ENCODE measurements around the gene SPTBN2.

Gene SPTBN2

DNA sequence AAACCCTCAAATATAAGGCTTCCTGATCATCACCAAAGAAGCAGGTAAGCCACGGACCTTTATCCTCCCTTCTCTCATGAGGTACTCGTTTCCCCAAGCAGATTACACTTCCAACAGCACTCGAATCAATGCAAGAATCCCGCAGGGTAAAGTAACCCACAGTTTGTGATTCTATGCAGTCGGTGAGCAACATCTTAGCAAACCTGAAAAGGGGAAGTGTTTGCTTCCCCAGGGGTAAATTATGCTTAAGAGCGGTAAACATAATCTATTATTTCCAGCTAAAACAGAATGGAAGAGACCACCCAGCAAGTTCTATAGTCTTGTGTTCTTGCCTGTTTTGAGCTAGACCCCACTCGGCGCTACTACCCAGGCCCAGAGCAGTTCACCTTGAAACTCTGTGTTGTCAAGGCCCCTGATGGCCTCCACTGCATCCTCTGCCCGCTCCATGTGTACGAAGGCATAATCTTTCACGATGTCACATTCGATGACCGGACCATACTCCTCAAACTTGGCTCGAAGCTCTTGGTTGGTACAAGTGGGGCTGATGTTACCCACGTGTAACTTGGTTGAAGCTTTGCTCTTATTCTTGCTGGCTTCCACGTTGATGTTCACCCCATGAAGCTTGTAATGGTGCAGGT is 52.6 kb downstream of the SPTBN2 start:
- Histone ChIP-seq H3K9me3 (ENCODE audit: control insufficient read depth, low read depth, low read length) (no peaks in the 10 kb centered on the region), H3K9ac (ENCODE audit: low read length) (peak overlapping the region; percentile 70), H3K27ac (ENCODE audit: low read length) (no peak overlapping the region), H3K36me3 (ENCODE audit: control insufficient read depth, low read depth, low read length) (peaks cover 14% of the 10 kb centered on the region), H3K27me3 (ENCODE audit: control insufficient read depth, insufficient read depth, low read length) (no peaks in the 10 kb centered on the region), H3K4me3 (ENCODE audit: low read length) (peak overlapping the region; percentile 89), H3K4me1 (ENCODE audit: control insufficient read depth, low read depth, low read length) (peaks cover 21% of the 10 kb centered on the region)

- no peak overlapping the region for H3K27ac ChIP-seq (ENCODE audit: low read length)
- H3K4me3 ChIP-seq (ENCODE audit: low read length) = peak overlapping the region; percentile 89
- no peaks in the 10 kb centered on the region for H3K9me3 ChIP-seq (ENCODE audit: control insufficient read depth, low read depth, low read length)
- peaks cover 14% of the 10 kb centered on the region for H3K36me3 ChIP-seq (ENCODE audit: control insufficient read depth, low read depth, low read length)
- H3K27me3 ChIP-seq (ENCODE audit: control insufficient read depth, insufficient read depth, low read length) = no peaks in the 10 kb centered on the region
- H3K4me1 ChIP-seq (ENCODE audit: control insufficient read depth, low read depth, low read length) = peaks cover 21% of the 10 kb centered on the region
- no peak overlapping the region for H3K9ac ChIP-seq (ENCODE audit: low read length)
Measured at GRCh38 chr11:66674964-66675602, 53.9 kb downstream of the SPTBN2 start.

DNA sequence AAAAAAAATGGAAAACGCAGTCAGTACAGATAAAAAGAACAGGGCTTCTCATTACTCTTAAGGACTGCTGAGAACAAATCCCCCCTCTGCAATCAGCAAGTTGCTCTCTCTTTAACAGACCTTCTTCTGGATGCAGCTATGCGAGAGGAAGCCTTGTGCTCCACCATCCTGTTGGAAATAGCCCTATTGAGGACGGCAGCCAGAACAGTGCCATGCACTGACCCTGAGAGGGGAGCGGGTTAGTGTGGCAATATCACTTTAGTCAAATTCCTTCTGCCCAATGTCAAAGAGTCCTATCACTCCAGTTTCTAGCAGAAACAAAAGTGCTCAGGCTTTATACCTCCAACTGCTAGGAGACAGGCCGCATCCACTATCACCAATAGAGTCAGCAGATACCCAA is 58.2 kb downstream of the SPTBN2 start:
- peaks cover 9% of the 10 kb centered on the region for H3K4me1 ChIP-seq (ENCODE audit: control insufficient read depth, low read depth, low read length)
- no peaks in the 10 kb centered on the region for H3K9me3 ChIP-seq (ENCODE audit: control insufficient read depth, low read depth, low read length)
- no peak overlapping the region for H3K9ac ChIP-seq (ENCODE audit: low read length)
- H3K27me3 ChIP-seq (ENCODE audit: control insufficient read depth, insufficient read depth, low read length) = no peaks in the 10 kb centered on the region
- H3K27ac ChIP-seq (ENCODE audit: low read length) = no peak overlapping the region
- no peak overlapping the region for H3K4me3 ChIP-seq (ENCODE audit: low read length)
- peaks cover 43% of the 10 kb centered on the region for H3K36me3 ChIP-seq (ENCODE audit: control insufficient read depth, low read depth, low read length)

DNA sequence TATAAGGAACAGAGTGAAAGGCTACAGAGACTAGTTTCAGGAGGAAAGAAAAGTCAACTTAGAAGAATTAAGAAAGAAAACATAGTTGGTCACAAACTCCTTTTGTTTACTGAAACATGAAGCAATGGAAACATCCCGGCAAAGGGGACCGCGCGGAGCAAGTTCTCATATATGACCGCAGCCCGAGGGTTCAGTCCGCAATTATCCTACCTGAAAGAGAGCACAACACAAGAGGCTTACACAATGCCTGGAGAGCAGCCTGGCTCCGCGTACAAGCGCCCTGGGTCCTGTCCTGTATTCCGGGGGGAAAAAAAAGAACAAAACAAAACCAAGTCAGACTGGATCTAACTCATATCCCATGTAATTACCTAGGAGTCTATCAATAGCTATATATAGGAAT is 63.6 kb downstream of the SPTBN2 start:
- H3K9ac ChIP-seq (ENCODE audit: low read length) = no peak overlapping the region
- no peak overlapping the region for H3K4me3 ChIP-seq (ENCODE audit: low read length)
- H3K9me3 ChIP-seq (ENCODE audit: control insufficient read depth, low read depth, low read length) = no peaks in the 10 kb centered on the region
- no peak overlapping the region for H3K27ac ChIP-seq (ENCODE audit: low read length)
- no peaks in the 10 kb centered on the region for H3K27me3 ChIP-seq (ENCODE audit: control insufficient read depth, insufficient read depth, low read length)
- no peaks in the 10 kb centered on the region for H3K4me1 ChIP-seq (ENCODE audit: control insufficient read depth, low read depth, low read length)
- H3K36me3 ChIP-seq (ENCODE audit: control insufficient read depth, low read depth, low read length) = peaks cover 59% of the 10 kb centered on the region

DNA sequence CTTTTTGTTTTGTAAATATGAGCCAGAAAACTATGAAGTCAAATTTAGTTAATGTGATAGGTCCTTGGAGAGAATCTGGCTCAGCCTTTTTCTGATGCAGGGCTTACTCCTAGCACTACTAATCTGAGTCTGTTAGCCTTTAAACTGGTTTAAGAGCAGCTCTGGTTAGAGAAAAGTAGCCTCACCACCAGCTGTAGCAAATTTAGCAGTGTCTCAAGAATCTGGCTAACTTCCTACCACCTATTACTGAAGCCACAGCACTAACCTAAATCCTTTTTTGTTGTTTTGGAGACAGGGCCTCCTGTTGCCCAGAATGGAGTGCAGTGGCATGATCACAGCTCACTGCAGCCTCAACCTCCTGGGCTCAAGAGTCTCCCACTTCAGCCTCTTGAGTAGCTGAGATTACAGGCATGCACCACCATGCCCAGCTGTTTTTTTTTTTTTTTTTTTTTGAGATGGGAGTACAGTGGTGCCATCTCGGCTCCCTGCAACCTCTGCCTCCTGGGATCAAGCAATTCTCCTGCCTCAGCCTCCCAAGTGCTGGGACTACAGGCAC is 65.2 kb downstream of the SPTBN2 start:
- Histone ChIP-seq H3K36me3 (ENCODE audit: control insufficient read depth, low read depth, low read length) (peaks cover 59% of the 10 kb centered on the region), H3K9me3 (ENCODE audit: control insufficient read depth, low read depth, low read length) (no peaks in the 10 kb centered on the region)

GRCh38 chr11:66659763-66660162 is 69.3 kb downstream of the SPTBN2 start:
- Histone ChIP-seq H3K27ac (ENCODE audit: low read length) (no peak overlapping the region), H3K9ac (ENCODE audit: low read length) (no peak overlapping the region), H3K9me3 (ENCODE audit: control insufficient read depth, low read depth, low read length) (no peaks in the 10 kb centered on the region), H3K36me3 (ENCODE audit: control insufficient read depth, low read depth, low read length) (peaks cover 21% of the 10 kb centered on the region), H3K4me3 (ENCODE audit: low read length) (no peak overlapping the region), H3K4me1 (ENCODE audit: control insufficient read depth, low read depth, low read length) (no peaks in the 10 kb centered on the region), H3K27me3 (ENCODE audit: control insufficient read depth, insufficient read depth, low read length) (no peaks in the 10 kb centered on the region)

More for the DNA sequence above, 65.2 kb downstream of the SPTBN2 start:
- Histone ChIP-seq H3K9ac (ENCODE audit: low read length) (no peak overlapping the region), H3K4me1 (ENCODE audit: control insufficient read depth, low read depth, low read length) (no peaks in the 10 kb centered on the region), H3K4me3 (ENCODE audit: low read length) (no peak overlapping the region), H3K27ac (ENCODE audit: low read length) (no peak overlapping the region), H3K27me3 (ENCODE audit: control insufficient read depth, insufficient read depth, low read length) (no peaks in the 10 kb centered on the region)

- Histone ChIP-seq H3K9me3 (ENCODE audit: control insufficient read depth, low read depth, low read length) (no peaks in the 10 kb centered on the region), H3K27ac (ENCODE audit: low read length) (no peak overlapping the region), H3K9ac (ENCODE audit: low read length) (no peak overlapping the region), H3K4me3 (ENCODE audit: low read length) (no peak overlapping the region), H3K27me3 (ENCODE audit: control insufficient read depth, insufficient read depth, low read length) (no peaks in the 10 kb centered on the region), H3K36me3 (ENCODE audit: control insufficient read depth, low read depth, low read length) (peaks cover 30% of the 10 kb centered on the region), H3K4me1 (ENCODE audit: control insufficient read depth, low read depth, low read length) (no peaks in the 10 kb centered on the region)
Measured at GRCh38 chr11:66653123-66653522, 75.9 kb downstream of the SPTBN2 start.

DNA sequence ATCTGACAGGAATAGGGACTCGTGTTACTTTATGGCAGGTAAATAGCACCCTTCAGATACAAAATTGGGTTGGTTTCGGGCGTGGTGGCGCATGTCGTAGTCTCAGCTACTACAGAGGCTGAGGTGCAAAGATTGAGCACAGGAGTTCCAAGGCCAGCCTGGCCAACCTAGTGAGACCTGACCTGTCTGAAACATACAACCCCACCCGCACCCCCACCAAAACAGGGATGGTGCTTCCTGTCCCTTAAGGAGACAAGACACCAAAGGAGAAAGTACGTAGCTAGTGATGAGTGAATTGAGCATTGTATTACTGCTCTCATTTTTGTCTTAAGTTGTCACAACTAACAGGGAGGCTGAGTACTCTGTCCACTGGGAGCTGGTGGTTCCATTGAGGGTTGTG is 76.4 kb downstream of the SPTBN2 start:
- Histone ChIP-seq H3K36me3 (ENCODE audit: control insufficient read depth, low read depth, low read length) (peaks cover 32% of the 10 kb centered on the region), H3K9ac (ENCODE audit: low read length) (no peak overlapping the region), H3K4me1 (ENCODE audit: control insufficient read depth, low read depth, low read length) (no peaks in the 10 kb centered on the region), H3K27ac (ENCODE audit: low read length) (no peak overlapping the region), H3K27me3 (ENCODE audit: control insufficient read depth, insufficient read depth, low read length) (no peaks in the 10 kb centered on the region), H3K4me3 (ENCODE audit: low read length) (no peak overlapping the region), H3K9me3 (ENCODE audit: control insufficient read depth, low read depth, low read length) (no peaks in the 10 kb centered on the region)

GRCh38 chr11:66651016-66651415 is 78.0 kb downstream of the SPTBN2 start:
- peaks cover 48% of the 10 kb centered on the region for H3K36me3 ChIP-seq (ENCODE audit: control insufficient read depth, low read depth, low read length)
- no peak overlapping the region for H3K4me3 ChIP-seq (ENCODE audit: low read length)
- H3K9ac ChIP-seq (ENCODE audit: low read length) = no peak overlapping the region
- no peaks in the 10 kb centered on the region for H3K27me3 ChIP-seq (ENCODE audit: control insufficient read depth, insufficient read depth, low read length)
- H3K27ac ChIP-seq (ENCODE audit: low read length) = no peak overlapping the region
- H3K4me1 ChIP-seq (ENCODE audit: control insufficient read depth, low read depth, low read length) = no peaks in the 10 kb centered on the region
- H3K9me3 ChIP-seq (ENCODE audit: control insufficient read depth, low read depth, low read length) = no peaks in the 10 kb centered on the region

- Histone ChIP-seq H3K27me3 (ENCODE audit: control insufficient read depth, insufficient read depth, low read length) (no peaks in the 10 kb centered on the region), H3K9me3 (ENCODE audit: control insufficient read depth, low read depth, low read length) (no peaks in the 10 kb centered on the region), H3K9ac (ENCODE audit: low read length) (no peak overlapping the region), H3K36me3 (ENCODE audit: control insufficient read depth, low read depth, low read length) (peaks cover 59% of the 10 kb centered on the region), H3K4me1 (ENCODE audit: control insufficient read depth, low read depth, low read length) (no peaks in the 10 kb centered on the region), H3K4me3 (ENCODE audit: low read length) (no peak overlapping the region), H3K27ac (ENCODE audit: low read length) (no peak overlapping the region)
Measured at GRCh38 chr11:66649903-66650302, 79.1 kb downstream of the SPTBN2 start.

- Histone ChIP-seq H3K27me3 (ENCODE audit: control insufficient read depth, insufficient read depth, low read length) (no peaks in the 10 kb centered on the region), H3K4me3 (ENCODE audit: low read length) (no peak overlapping the region), H3K27ac (ENCODE audit: low read length) (no peak overlapping the region), H3K9ac (ENCODE audit: low read length) (no peak overlapping the region), H3K36me3 (ENCODE audit: control insufficient read depth, low read depth, low read length) (peaks cover 79% of the 10 kb centered on the region), H3K9me3 (ENCODE audit: control insufficient read depth, low read depth, low read length) (no peaks in the 10 kb centered on the region), H3K4me1 (ENCODE audit: control insufficient read depth, low read depth, low read length) (peaks cover 9% of the 10 kb centered on the region)
Measured at GRCh38 chr11:66646828-66647227, 82.2 kb downstream of the SPTBN2 start.
